GM18858 (cell line): ENCODE data around the gene HDAC9.

ENCODE experiments used
- ATAC-seq: cut with Tn5 transposase; IDR thresholded peaks from one replicate; pipeline ENCODE4 v1.9.1; 2021; ENCODE audit not compliant: unreplicated experiment

The HDAC9 gene

DNA sequence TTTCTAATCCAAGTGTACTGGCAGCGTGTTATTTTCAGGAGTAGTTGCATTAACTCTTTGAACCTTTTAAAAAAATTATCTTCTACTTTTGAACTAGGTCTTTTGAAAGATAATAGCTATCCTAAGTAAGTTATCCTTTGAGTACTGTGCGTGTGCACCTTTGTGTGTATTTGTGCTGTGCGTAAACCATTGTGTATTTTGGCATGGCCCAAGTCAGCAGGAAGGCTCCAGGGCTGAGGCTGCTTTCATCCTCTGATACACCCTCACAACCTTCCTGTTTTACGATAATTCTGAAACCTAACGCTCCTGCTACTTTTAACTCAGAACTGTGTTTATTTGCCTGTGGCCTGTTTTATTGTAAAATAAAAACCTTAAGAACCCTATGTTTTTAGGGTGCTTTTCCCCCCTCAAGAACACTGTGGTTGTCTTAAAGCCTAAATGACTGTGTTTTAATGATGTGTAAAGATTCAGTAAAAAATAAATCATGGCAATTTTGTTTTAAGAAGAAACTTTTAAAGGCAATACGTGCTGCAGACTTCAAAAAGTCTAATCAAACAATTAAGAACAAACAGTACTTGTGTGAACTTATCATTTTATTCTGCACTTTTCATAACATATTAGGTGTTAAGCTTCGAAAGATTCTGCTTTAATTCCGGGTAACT, 57.5 kb downstream of the HDAC9 start:
- no peak for ATAC-seq

GRCh38 chr7:18553605-18554003, 58.1 kb downstream of the HDAC9 start:
- no peak for ATAC-seq

- no peak for ATAC-seq
Measured at GRCh38 chr7:18555120-18555519, 59.6 kb downstream of the HDAC9 start.

GRCh38 chr7:18555968-18556367, 60.4 kb downstream of the HDAC9 start:
- no peak for ATAC-seq

GRCh38 chr7:18558503-18558902, 63.0 kb downstream of the HDAC9 start:
- ATAC-seq: no peak

GRCh38 chr7:18558910-18559309, 63.4 kb downstream of the HDAC9 start:
- ATAC-seq: no peak

GRCh38 chr7:18559756-18560155, 64.2 kb downstream of the HDAC9 start:
- no peak for ATAC-seq

GRCh38 chr7:18564779-18565178, 69.2 kb downstream of the HDAC9 start:
- ATAC-seq: no peak

GRCh38 chr7:18565337-18565736, 69.8 kb downstream of the HDAC9 start:
- no peak for ATAC-seq

DNA sequence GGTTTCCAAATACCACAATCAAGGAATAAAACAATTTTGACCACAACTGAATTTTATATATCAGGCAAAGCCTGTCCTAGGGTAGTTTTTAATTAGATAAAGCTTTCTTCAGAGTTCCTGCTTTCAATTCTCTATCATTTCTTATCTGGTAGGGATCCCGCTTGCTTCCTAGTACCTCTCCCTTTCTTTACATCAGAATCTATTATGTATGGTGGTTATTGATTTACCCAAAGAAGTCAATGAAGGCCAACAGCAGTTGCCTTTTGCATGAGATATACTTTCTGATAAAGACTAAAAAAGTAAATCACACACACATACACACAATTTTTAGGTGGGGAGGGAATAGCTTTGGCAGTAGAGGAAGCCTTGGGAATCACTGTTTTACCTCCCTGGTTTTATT, 70.7 kb downstream of the HDAC9 start:
- no peak for ATAC-seq

DNA sequence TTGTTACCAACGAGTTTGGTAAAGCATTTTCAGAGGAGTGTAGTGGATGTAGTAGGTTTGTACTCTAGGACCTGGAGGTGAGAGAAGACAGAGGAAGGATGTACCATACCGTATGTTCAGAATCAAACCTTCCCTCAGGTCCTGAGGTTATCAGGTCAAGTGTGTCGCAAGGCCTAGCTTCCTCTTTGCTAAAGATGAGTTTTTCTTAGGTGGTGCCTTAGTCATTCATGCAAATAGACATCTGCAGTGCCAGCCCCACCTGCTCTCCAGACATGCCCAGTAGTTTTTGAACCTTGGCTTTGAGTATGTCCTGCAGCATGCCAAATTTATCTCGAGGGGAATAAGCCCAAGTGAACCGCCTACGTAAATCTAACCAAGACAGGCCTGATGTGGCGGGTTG, 71.3 kb downstream of the HDAC9 start:
- ATAC-seq: peak; percentile 94

- no peak for ATAC-seq
Measured at GRCh38 chr7:18570441-18570840, 74.9 kb downstream of the HDAC9 start.

DNA sequence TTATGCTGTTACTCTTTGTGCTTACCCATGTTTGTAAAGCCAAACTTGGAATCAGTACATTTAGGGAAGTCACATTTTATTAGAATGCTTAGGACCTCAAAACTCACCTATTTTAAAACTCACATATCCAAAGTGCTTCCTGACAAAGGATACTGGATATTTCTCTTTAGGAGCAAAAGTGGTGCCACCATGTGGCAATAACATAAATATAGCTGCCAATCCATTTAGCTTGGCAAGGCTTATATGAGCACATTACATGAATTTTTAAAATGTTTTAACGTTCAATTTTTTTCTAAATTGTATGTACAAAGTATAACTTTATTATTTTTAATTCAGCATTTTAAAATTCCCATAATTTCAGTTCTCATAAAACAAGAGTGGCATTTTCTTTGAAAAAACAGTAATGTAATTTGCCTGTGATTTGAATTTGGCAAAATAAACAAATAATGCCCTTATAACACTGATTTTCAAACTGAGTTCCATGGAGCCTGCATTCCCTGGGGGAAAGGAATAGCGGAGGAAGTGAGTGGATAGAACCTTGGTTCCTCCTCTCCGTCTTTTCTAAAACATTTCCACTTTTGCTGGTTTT, 75.4 kb downstream of the HDAC9 start:
- no peak for ATAC-seq

DNA sequence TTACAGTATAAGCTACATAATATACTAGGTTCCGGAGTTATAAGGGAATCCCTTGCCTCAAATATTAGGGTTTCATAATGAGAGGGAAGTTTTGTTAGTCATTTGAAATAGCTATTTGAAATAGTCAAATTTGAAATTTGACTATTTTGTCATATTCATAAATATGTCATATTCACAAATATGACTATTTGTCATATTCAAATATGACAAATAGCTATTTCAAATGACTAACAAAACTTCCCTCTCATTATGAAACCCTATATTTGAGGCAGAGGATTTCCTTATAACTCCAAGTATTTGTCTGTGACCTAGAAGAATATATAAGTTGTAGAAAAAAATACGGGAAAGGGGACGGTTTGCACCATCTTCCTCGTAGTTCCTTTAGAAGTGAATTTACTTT, 76.6 kb downstream of the HDAC9 start:
- no peak for ATAC-seq

- ATAC-seq: no peak
Measured at GRCh38 chr7:18572885-18573284, 77.3 kb downstream of the HDAC9 start.

DNA sequence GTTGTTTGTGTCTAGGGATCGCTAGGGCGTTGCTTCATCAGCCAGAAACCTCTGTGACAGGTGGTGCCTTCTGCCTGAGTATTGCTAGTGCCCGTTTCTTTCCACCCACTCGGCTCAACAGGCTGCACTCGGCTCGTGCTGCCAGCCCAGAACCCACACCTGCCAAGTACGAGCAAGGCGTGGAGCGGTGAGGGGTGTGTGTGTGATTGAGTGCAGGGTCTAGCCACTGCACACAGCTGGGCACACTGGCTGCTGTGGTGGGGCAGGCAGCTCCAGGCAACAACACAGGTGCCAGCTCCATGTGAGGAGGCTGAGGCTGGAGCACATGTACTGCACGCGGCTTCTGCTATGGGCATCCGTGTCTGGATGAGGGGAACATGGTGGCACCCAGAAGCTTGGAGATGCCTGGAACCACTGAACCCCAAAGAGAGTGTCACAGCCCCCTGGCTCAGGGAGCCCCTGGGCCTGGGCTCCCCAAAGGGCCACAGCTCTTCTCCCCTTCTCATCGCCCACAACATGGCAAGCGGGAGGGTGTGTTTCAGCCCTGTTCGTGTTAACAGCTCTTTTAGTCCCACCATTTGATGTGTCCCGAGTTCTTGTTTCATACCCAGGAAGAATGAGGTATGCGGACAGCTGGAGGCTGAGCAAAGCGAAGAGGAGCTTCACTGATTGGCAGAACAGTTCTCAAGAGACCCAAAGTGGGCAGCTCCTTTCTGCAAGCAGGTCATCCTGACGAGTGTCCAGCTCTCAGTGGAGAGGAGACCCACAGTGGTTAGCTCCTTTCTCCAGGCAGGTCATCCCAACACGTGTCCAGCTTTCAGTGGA, 78.1 kb downstream of the HDAC9 start:
- no peak for ATAC-seq

GRCh38 chr7:18574235-18574540, 78.6 kb downstream of the HDAC9 start:
- ATAC-seq: no peak

- ATAC-seq: no peak
Measured at GRCh38 chr7:18574676-18575075, 79.1 kb downstream of the HDAC9 start.

- no peak for ATAC-seq
Measured at GRCh38 chr7:18575622-18576572, 80.3 kb downstream of the HDAC9 start.

DNA sequence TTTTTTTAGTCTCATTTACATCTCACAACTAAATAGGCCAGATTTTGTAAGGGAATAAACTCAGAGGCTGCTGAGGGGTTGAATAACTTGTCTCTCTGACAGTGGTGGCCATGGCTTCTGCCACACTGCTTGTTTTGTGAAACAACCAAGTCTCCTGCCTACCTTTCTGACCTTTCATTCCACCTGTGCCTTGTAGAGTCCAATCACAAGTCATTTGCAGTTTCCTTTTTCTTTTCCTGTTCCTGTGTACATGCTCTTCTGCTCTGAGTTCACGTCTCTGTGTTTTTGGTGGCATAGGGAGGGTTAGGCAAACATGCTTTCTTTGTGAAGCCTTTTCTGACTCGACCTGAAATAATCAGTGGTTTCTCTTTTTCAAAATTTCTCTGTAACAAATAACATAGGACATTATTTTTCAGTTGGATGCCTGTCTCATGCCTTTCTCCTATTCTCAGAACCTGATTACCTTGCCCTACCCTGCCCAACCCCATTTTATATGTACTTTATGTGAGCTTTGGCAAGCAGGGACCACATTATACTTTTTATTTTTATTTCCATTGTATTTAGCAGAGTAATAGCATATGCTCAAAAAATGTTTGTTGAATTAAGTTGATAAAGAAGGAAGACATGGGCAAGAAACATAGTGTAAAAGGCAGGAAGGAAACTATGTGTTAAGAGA, 81.7 kb downstream of the HDAC9 start:
- ATAC-seq: no peak

- no peak for ATAC-seq
Measured at GRCh38 chr7:18579698-18580097, 84.1 kb downstream of the HDAC9 start.
